ENCODE data around the gene RAD9A.

DNA sequence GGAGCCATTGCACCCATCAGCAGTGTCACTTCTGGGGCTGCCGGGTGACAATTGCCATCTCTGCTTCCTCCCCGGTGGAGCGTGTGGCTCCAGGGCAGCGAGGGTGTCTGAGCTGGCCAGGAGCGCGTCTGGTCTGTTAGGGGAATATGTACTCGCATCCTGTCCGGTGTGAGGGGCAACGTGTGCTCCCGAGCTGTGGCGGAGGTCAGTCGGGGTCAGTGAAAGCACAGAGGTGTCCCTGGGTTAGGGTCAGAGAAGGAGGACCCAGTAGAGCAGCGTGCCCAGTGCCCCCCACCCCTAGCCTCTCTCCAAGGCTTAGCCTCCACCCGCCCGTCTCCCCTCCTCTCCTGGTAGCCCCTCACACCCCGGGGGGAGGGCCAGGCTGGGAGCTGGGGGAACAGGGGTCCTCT is 19.9 kb upstream of the RAD9A start:
- TF ChIP-seq, protein P1, sequence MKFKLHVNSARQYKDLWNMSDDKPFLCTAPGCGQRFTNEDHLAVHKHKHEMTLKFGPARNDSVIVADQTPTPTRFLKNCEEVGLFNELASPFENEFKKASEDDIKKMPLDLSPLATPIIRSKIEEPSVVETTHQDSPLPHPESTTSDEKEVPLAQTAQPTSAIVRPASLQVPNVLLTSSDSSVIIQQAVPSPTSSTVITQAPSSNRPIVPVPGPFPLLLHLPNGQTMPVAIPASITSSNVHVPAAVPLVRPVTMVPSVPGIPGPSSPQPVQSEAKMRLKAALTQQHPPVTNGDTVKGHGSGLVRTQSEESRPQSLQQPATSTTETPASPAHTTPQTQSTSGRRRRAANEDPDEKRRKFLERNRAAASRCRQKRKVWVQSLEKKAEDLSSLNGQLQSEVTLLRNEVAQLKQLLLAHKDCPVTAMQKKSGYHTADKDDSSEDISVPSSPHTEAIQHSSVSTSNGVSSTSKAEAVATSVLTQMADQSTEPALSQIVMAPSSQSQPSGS (tag by site-specific recombination; IDR thresholded peaks at IDR 0.05; ENCODE audit: low read depth): no peak
- TF ChIP-seq, protein P2, sequence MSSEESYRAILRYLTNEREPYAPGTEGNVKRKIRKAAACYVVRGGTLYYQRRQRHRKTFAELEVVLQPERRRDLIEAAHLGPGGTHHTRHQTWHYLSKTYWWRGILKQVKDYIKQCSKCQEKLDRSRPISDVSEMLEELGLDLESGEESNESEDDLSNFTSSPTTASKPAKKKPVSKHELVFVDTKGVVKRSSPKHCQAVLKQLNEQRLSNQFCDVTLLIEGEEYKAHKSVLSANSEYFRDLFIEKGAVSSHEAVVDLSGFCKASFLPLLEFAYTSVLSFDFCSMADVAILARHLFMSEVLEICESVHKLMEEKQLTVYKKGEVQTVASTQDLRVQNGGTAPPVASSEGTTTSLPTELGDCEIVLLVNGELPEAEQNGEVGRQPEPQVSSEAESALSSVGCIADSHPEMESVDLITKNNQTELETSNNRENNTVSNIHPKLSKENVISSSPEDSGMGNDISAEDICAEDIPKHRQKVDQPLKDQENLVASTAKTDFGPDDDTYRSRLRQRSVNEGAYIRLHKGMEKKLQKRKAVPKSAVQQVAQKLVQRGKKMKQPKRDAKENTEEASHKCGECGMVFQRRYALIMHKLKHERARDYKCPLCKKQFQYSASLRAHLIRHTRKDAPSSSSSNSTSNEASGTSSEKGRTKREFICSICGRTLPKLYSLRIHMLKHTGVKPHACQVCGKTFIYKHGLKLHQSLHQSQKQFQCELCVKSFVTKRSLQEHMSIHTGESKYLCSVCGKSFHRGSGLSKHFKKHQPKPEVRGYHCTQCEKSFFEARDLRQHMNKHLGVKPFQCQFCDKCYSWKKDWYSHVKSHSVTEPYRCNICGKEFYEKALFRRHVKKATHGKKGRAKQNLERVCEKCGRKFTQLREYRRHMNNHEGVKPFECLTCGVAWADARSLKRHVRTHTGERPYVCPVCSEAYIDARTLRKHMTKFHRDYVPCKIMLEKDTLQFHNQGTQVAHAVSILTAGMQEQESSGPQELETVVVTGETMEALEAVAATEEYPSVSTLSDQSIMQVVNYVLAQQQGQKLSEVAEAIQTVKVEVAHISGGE (tag by site-specific recombination; conservative IDR thresholded peaks at IDR 0.05; ENCODE audit: low read depth): no peak
- no peak for TF ChIP-seq YY1 (tag by site-specific recombination; IDR thresholded peaks at IDR 0.05)
- no peak for TF ChIP-seq ZNF292 (tag by site-specific recombination; IDR thresholded peaks at IDR 0.05; ENCODE audit: borderline replicate concordance, low read depth)
- TF ChIP-seq, protein P3, sequence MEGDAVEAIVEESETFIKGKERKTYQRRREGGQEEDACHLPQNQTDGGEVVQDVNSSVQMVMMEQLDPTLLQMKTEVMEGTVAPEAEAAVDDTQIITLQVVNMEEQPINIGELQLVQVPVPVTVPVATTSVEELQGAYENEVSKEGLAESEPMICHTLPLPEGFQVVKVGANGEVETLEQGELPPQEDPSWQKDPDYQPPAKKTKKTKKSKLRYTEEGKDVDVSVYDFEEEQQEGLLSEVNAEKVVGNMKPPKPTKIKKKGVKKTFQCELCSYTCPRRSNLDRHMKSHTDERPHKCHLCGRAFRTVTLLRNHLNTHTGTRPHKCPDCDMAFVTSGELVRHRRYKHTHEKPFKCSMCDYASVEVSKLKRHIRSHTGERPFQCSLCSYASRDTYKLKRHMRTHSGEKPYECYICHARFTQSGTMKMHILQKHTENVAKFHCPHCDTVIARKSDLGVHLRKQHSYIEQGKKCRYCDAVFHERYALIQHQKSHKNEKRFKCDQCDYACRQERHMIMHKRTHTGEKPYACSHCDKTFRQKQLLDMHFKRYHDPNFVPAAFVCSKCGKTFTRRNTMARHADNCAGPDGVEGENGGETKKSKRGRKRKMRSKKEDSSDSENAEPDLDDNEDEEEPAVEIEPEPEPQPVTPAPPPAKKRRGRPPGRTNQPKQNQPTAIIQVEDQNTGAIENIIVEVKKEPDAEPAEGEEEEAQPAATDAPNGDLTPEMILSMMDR (tag by site-specific recombination; IDR thresholded peaks at IDR 0.05): no peak
- TF ChIP-seq, protein P4, sequence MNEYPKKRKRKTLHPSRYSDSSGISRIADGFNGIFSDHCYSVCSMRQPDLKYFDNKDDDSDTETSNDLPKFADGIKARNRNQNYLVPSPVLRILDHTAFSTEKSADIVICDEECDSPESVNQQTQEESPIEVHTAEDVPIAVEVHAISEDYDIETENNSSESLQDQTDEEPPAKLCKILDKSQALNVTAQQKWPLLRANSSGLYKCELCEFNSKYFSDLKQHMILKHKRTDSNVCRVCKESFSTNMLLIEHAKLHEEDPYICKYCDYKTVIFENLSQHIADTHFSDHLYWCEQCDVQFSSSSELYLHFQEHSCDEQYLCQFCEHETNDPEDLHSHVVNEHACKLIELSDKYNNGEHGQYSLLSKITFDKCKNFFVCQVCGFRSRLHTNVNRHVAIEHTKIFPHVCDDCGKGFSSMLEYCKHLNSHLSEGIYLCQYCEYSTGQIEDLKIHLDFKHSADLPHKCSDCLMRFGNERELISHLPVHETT (tag by site-specific recombination; IDR thresholded peaks at IDR 0.05): no peak

Measured in HEK293 (cell line).